22Rv1 (cell line): ENCODE data around the gene JMJD4.

Source experiments
- CTCF ChIP-seq: fragments of 450-650 bp; IDR thresholded peaks from 2 replicates; pipeline ENCODE4 v1.5.1; 2017; ENCODE audit warnings: mild to moderate bottlenecking
- ZFX ChIP-seq: fragments of 450-650 bp; IDR thresholded peaks from 2 replicates; pipeline ENCODE4 v1.6.1; 2017; ENCODE audit warnings: antibody characterized with exemption, borderline replicate concordance

GRCh38 chr1:227779685-227780084 lies 44.6 kb upstream of the JMJD4 start:
- TF ChIP-seq CTCF, result no peak
- no peak for TF ChIP-seq ZFX
